GM12878 (cell line): ENCODE data around the gene RBM4B. TPM values are rescaled to one million over a fixed set of nuclear protein-coding genes. Genes with fewer than 3 reads are reported as not detected.

Experiments
- ATAC-seq: fragments of 200-7000 bp; cut with Tn5 transposase; 3 replicates; pipeline ENCODE4 v1.9.1; 2020; ENCODE audit warnings: mild to moderate bottlenecking, moderate library complexity
- BruUV-seq: library from RNA; stranded (reverse); fragments of 400-500 nt; replicated peaks from 2 replicates; lab custom pipeline; 2021; lab: Mats Ljungman, UMichigan
- CTCF ChIA-PET: fragments of 300-600 bp; sonication (Branson Sonifier 250); formaldehyde crosslinking; extraction: SDS; loops from one replicate; lab custom pipeline; 2021; ENCODE audit warnings: inconsistent platforms; lab: Yijun Ruan, JAX
- POLR2A ChIA-PET: fragments of 350-600 bp; formaldehyde crosslinking; extraction: SDS; loops from one replicate; lab custom pipeline; 2021; ENCODE audit warnings: inconsistent platforms; lab: Charles Lee
- RAD21 ChIA-PET: fragments of 300-600 bp; sonication (Branson Sonifier 250); formaldehyde crosslinking; loops from one replicate; lab custom pipeline; 2023; ENCODE audit warnings: antibody characterized with exemption; ENCODE audit not compliant: unreplicated experiment; lab: Charles Lee
- SMC1A ChIA-PET: fragments of 300-600 bp; sonication (Branson Sonifier 250); formaldehyde crosslinking; loops from one replicate; lab custom pipeline; 2023; ENCODE audit not compliant: unreplicated experiment, uncharacterized antibody; lab: Charles Lee
- DNase-seq: peaks from one replicate; pipeline ENCODE4 v3.0.0-alpha.2; 2011; ENCODE audit warnings: low read depth, low spot score
- FAIRE-seq: peaks from 3 replicates; lab custom pipeline; 2011; peaks lifted over from hg19 to GRCh38; lab: Jason Lieb, UNC
- H2AFZ ChIP-seq: 2 replicates; pipeline ENCODE4 v1.6.0; 2011; ENCODE audit warnings: low read depth, low read length, control low read depth; ENCODE audit not compliant: control insufficient read depth
- H3K27ac ChIP-seq: 2 replicates; pipeline ENCODE4 v1.5.1; 2011; ENCODE audit warnings: control low read depth; ENCODE audit not compliant: control insufficient read depth, insufficient read depth
- H3K27me3 ChIP-seq, 2 experiments: replicated peaks in 1 of 2; 2 replicates each; pipeline versions ENCODE4 v1.6.0 to v1.6.1; 2011; ENCODE audit warnings: low read length in 1 of 2; ENCODE audit not compliant: control insufficient read depth in 2 of 2, insufficient read depth in 2 of 2
- H3K36me3 ChIP-seq, 2 experiments: 2 replicates each; pipeline ENCODE4 v1.5.1; 2011; ENCODE audit warnings: low read length in 1 of 2; ENCODE audit not compliant: control insufficient read depth in 2 of 2, insufficient read depth in 2 of 2
- H3K4me1 ChIP-seq: 2 replicates; pipeline ENCODE4 v1.6.1; 2011; ENCODE audit warnings: mild to moderate bottlenecking, low read length, moderate library complexity, mixed read lengths; ENCODE audit not compliant: control insufficient read depth, insufficient read depth
- H3K4me2 ChIP-seq: 2 replicates; pipeline ENCODE4 v1.6.0; 2011; ENCODE audit warnings: control low read depth; ENCODE audit not compliant: control insufficient read depth, insufficient read depth
- H3K4me3 ChIP-seq: fragments of 200-600 bp; sonication (generic); 2 replicates; pipeline ENCODE4 v1.5.1; 2016
- H3K79me2 ChIP-seq: 2 replicates; pipeline ENCODE4 v1.6.0; 2011; ENCODE audit warnings: low read length; ENCODE audit not compliant: control insufficient read depth, insufficient read depth
- H3K9ac ChIP-seq: 2 replicates; pipeline ENCODE4 v1.8.0; 2011; ENCODE audit warnings: low read length, control low read depth, mixed read lengths; ENCODE audit not compliant: control insufficient read depth, insufficient read depth
- H3K9me3 ChIP-seq: replicated peaks from 3 replicates; pipeline ENCODE4 v1.5.1; 2011; ENCODE audit warnings: mild to moderate bottlenecking, low read length; ENCODE audit not compliant: control insufficient read depth, insufficient read depth
- H4K20me1 ChIP-seq: 2 replicates; pipeline ENCODE4 v1.6.0; 2011; ENCODE audit not compliant: control insufficient read depth, insufficient read depth
- ASH2L ChIP-seq: fragments of 300-600, 200-600 bp; sonication (generic); IDR thresholded peaks from 2 replicates; pipeline ENCODE4 v1.6.1; 2017; ENCODE audit warnings: low read depth, mild to moderate bottlenecking, borderline replicate concordance
- CREB1 ChIP-seq: IDR thresholded peaks from 2 replicates; pipeline ENCODE4 v1.6.1; 2012; ENCODE audit warnings: low read depth, mild to moderate bottlenecking, inconsistent platforms
- NR2F1 ChIP-seq: fragments of 450-650 bp; conservative IDR thresholded peaks from 2 replicates; pipeline ENCODE4 v1.6.1; 2017; ENCODE audit warnings: mild to moderate bottlenecking
- PBX3 ChIP-seq: IDR thresholded peaks from 2 replicates; pipeline ENCODE4 v1.6.1; 2011; ENCODE audit warnings: mild to moderate bottlenecking, low read depth, low read length, moderate library complexity; ENCODE audit not compliant: insufficient replicate concordance
- POLR2A ChIP-seq: IDR thresholded peaks from 2 replicates; pipeline ENCODE4 v1.6.1; 2011; ENCODE audit warnings: low read depth, mild to moderate bottlenecking, low read length
- POLR2AphosphoS5 ChIP-seq: IDR thresholded peaks from 2 replicates; pipeline ENCODE4 v1.6.1; 2011; ENCODE audit warnings: mild to moderate bottlenecking, low read length, inconsistent platforms
- RAD51 ChIP-seq: fragments of 450-650 bp; IDR thresholded peaks from 2 replicates; pipeline ENCODE4 v1.6.1; 2016; ENCODE audit warnings: moderate library complexity, mild to moderate bottlenecking, inconsistent platforms
- SMARCA5 ChIP-seq: fragments of 450-650 bp; IDR thresholded peaks from 2 replicates; pipeline ENCODE4 v1.6.1; 2017; ENCODE audit warnings: mild to moderate bottlenecking
- ZNF622 ChIP-seq: fragments of 450-650 bp; IDR thresholded peaks from 2 replicates; pipeline ENCODE4 v1.6.1; 2017; ENCODE audit warnings: mild to moderate bottlenecking, inconsistent platforms
- WGBS: methylation state at CpG from one replicate; pipeline ENCODE4 v1.1.6; 2016; ENCODE audit warnings: low lambda C conversion rate; ENCODE audit not compliant: insufficient replicate concordance, insufficient coverage; ENCODE audit errors: missing lambda C conversion rate; 5-methylcytosine and 5-hydroxymethylcytosine counted together
- in situ Hi-C: fragments of 300-500 bp; cut with MboI; formaldehyde crosslinking; loops from 9 replicates; pipeline ENCODE4 v1.14.3; 2018; ENCODE audit warnings: mixed read lengths
- intact Hi-C: fragments of 100-400 bp; cut with micrococcal nuclease; formaldehyde crosslinking; loops from one replicate; pipeline ENCODE4 v1.14.2; 2022; ENCODE audit not compliant: unreplicated experiment
- polyA plus RNA-seq, 11 experiments: library from polyadenylated mRNA; depleted of rRNA in 4 of 11; unstranded in 6 of 11; stranded (reverse) in 5 of 11; fragments of >200 nt; fragmentation: Nextera tagmentation in 4 of 11; fragmentation: Illumina TruSeq in 1 of 11; extraction: Ambion mirVana in 4 of 11; extraction: Trizol in 1 of 11; gene quantifications; 1 replicate in 1 of 11; 2 replicates in 10 of 11; pipeline versions ENCODE4 v1.2.1 to v1.2.3, GENCODE V29; 2011 to 2016; ENCODE audit warnings: inconsistent platforms in 2 of 11, missing spikeins in 2 of 11, low read depth in 1 of 11
- total RNA-seq, 4 experiments: library from RNA; depleted of rRNA in 3 of 4; stranded (reverse); fragments of >200 nt in 3 of 4; fragmentation: Illumina TruSeq in 1 of 4; extraction: Trizol in 1 of 4; gene quantifications; 2 replicates each; pipeline versions ENCODE4 v1.2.1 to v1.2.3, GENCODE V29; 2013 to 2021

Gene RBM4B
- total and polyA plus RNA-seq, 10 of the 15 experiments (the other 5 are each of a cell fraction or from before 2014, with no cell fraction given), result 16.1 to 37.0 (median 21.6) TPM

- H3K27me3 ChIP-seq, result no peaks in the 10 kb centered on the region
- WGBS, result 92% methylated on average over 5 of the region's 5 CpGs
- H2AFZ ChIP-seq, result no peak overlapping the region
- peaks cover 9 to 32% of the 10 kb centered on the region in 2 experiments for H3K36me3 ChIP-seq
- CTCF ChIA-PET, result interaction anchor here (1.1 kb wide), 1 partner anchor 170 kb away, joined by 3 read pairs; the partner anchor contains the start of gene DPP3
- H3K27ac ChIP-seq, result no peak overlapping the region
- H3K4me2 ChIP-seq, result no peak overlapping the region
- H3K4me1 ChIP-seq, result no peaks in the 10 kb centered on the region
- no peak overlapping the region for H3K9ac ChIP-seq
- intact Hi-C loops (no loop called here), in situ Hi-C loops (no loop called here)
- RAD21 ChIA-PET, result interaction anchor here (1.4 kb wide), 1 partner anchor 12 kb away, joined by 3 read pairs; the partner anchor contains the start of gene RBM4
- peaks cover 14% of the 10 kb centered on the region; the same call in 1 of the 2 replicates for H4K20me1 ChIP-seq
- SMC1A ChIA-PET, result interaction anchor here (1.1 kb wide), 1 partner anchor 11 kb away, joined by 4 read pairs; the partner anchor contains the start of gene RBM4
- peaks cover 44% of the 10 kb centered on the region for H3K79me2 ChIP-seq
- DNase-seq (no peak), FAIRE-seq (no peak), ATAC-seq (no peak)
- POLR2A ChIA-PET, result interaction anchor here (2.8 kb wide), 1 partner anchor 12 kb away, joined by 12 read pairs; the partner anchor contains the start of gene RBM4
- no TSS peak for BruUV-seq
- H3K4me3 ChIP-seq, result no peak overlapping the region
- TF ChIP-seq NR2F1, result no peak
- TF ChIP-seq ZNF622, result no peak
- TF ChIP-seq RAD51, result no peak
- no peak for TF ChIP-seq ASH2L
- TF ChIP-seq POLR2A, result peak; percentile 48; the same call in 1 of the 2 replicates
- no peak for TF ChIP-seq PBX3
- TF ChIP-seq POLR2AphosphoS5, result 0 out of 2 replicates have a peak, but pooled peaks have one; percentile 6
- no peak for TF ChIP-seq CREB1
- no peak for TF ChIP-seq SMARCA5
- no peaks in the 10 kb centered on the region for H3K9me3 ChIP-seq
Measured at GRCh38 chr11:66649903-66650302, 27.8 kb downstream of the RBM4B start.
